Brain microvascular endothelial cell (primary cell): ENCODE data around the gene HSD17B3.

Experiments used
- DNase-seq: peaks from one replicate; pipeline ENCODE4 v3.0.0-alpha.2; 2020
- H3K27ac ChIP-seq: fragments of 250-450 bp; sonication (Bioruptor Pico); 2 replicates; pipeline ENCODE4 v1.5.1; 2020; ENCODE audit warnings: mild to moderate bottlenecking, moderate library complexity
- H3K27me3 ChIP-seq: fragments of 250-450 bp; sonication (Bioruptor Pico); replicated peaks from 2 replicates; pipeline ENCODE4 v1.5.1; 2020; ENCODE audit warnings: mild to moderate bottlenecking
- H3K36me3 ChIP-seq: fragments of 250-450 bp; sonication (Bioruptor Pico); replicated peaks from 2 replicates; pipeline ENCODE4 v1.5.1; 2020; ENCODE audit warnings: mild to moderate bottlenecking
- H3K4me3 ChIP-seq: 2 replicates; pipeline ENCODE4 v1.5.1; 2011; ENCODE audit warnings: low read depth, mild to moderate bottlenecking, control low read depth, low read length, moderate library complexity
- CTCF ChIP-seq: IDR thresholded peaks from 2 replicates; pipeline ENCODE4 v1.5.1; 2011; ENCODE audit warnings: low read depth, mild to moderate bottlenecking, moderate library complexity, low read length, control low read depth, inconsistent platforms; ENCODE audit errors: missing control alignments
- in situ Hi-C: cut with HindIII; loops from 2 replicates; pipeline ENCODE4 v1.10.0; 2017; ENCODE audit warnings: low sequenced_read_pairs, low pct_ligation_motif_present

The HSD17B3 gene

GRCh38 chr9:96204853-96205252 is 97.1 kb downstream of the HSD17B3 start:
- in situ Hi-C loops: no loop called here
- Histone ChIP-seq H3K4me3 (no peak overlapping the region), H3K36me3 (no peaks in the 10 kb centered on the region), H3K27me3 (peaks cover 3% of the 10 kb centered on the region), H3K27ac (no peak overlapping the region)
- DNase-seq: no peak
- TF ChIP-seq CTCF: no peak

GRCh38 chr9:96203867-96204501 is 98.0 kb downstream of the HSD17B3 start:
- in situ Hi-C loops: no loop called here
- no peak for DNase-seq
- Histone ChIP-seq H3K4me3 (no peak overlapping the region), H3K27me3 (peaks cover 3% of the 10 kb centered on the region), H3K36me3 (no peaks in the 10 kb centered on the region), H3K27ac (no peak overlapping the region)
- TF ChIP-seq CTCF: no peak

- H3K36me3 ChIP-seq: no peaks in the 10 kb centered on the region
- no peak overlapping the region for H3K4me3 ChIP-seq
- no peak overlapping the region for H3K27ac ChIP-seq
- H3K27me3 ChIP-seq: peaks cover 6% of the 10 kb centered on the region
- no peak for TF ChIP-seq CTCF
- in situ Hi-C loops: no loop called here
- no peak for DNase-seq
Measured at GRCh38 chr9:96202971-96203780, 98.8 kb downstream of the HSD17B3 start.

GRCh38 chr9:96201140-96201539 is 100.8 kb downstream of the HSD17B3 start:
- in situ Hi-C loops: no loop called here
- no peak overlapping the region for H3K4me3 ChIP-seq
- DNase-seq: no peak
- TF ChIP-seq CTCF: no peak
- peaks cover 6% of the 10 kb centered on the region for H3K27me3 ChIP-seq
- H3K27ac ChIP-seq: no peak overlapping the region
- no peaks in the 10 kb centered on the region for H3K36me3 ChIP-seq

- in situ Hi-C loops: no loop called here
- H3K27me3 ChIP-seq: peaks cover 6% of the 10 kb centered on the region
- no peak for TF ChIP-seq CTCF
Measured at GRCh38 chr9:96199006-96199405, 103.0 kb downstream of the HSD17B3 start.

GRCh38 chr9:96195541-96195940 is 106.4 kb downstream of the HSD17B3 start:
- Histone ChIP-seq H3K27ac (no peak overlapping the region), H3K27me3 (peaks cover 3% of the 10 kb centered on the region), H3K4me3 (no peak overlapping the region), H3K36me3 (no peaks in the 10 kb centered on the region)
- no peak for DNase-seq
- no peak for TF ChIP-seq CTCF
- in situ Hi-C loops: no loop called here

More at GRCh38 chr9:96199006-96199405, 103.0 kb downstream of the HSD17B3 start:
- no peaks in the 10 kb centered on the region for H3K36me3 ChIP-seq
- no peak overlapping the region for H3K27ac ChIP-seq
- no peak overlapping the region for H3K4me3 ChIP-seq
- no peak for DNase-seq
